Activated T-cell treated with anti-CD3 and anti-CD28 coated beads, Interleukin-2, amount 50 U/mL, for 4 hours (primary cell): Measurements from ENCODE around the gene STAT3. TPM values are rescaled to one million over a fixed set of nuclear protein-coding genes. Genes with fewer than 3 reads are reported as not detected.

Experiments
- ATAC-seq, 2 donors: fragments of 200-7000 bp; cut with Tn5 transposase; one replicate each; pipeline ENCODE4 v1.10.0; 2021
- DNase-seq: peaks from one replicate; pipeline ENCODE4 v3.0.0-alpha.2; 2020
- H3K27me3 Mint-ChIP-seq: one replicate; pipeline ENCODE4 v1.8.0; 2021; ENCODE audit warnings: low read depth, mixed read lengths
- H3K36me3 Mint-ChIP-seq: one replicate; pipeline ENCODE4 v1.8.0; 2022; ENCODE audit warnings: mixed read lengths; ENCODE audit not compliant: insufficient read depth
- H3K4me1 Mint-ChIP-seq: one replicate; pipeline ENCODE4 v1.8.0; 2021; ENCODE audit warnings: low read depth, mixed read lengths
- H3K4me3 Mint-ChIP-seq: one replicate; pipeline ENCODE4 v1.8.0; 2021; ENCODE audit warnings: mild to moderate bottlenecking, moderate library complexity, mixed read lengths
- H3K9me3 Mint-ChIP-seq: one replicate; pipeline ENCODE4 v1.8.0; 2021; ENCODE audit warnings: mixed read lengths
- total RNA-seq, 3 donors: library from RNA; stranded (reverse); gene quantifications; one replicate each; pipeline ENCODE4 v1.2.1, GENCODE V29; 2021

The STAT3 gene
- total RNA-seq, 3 donors from 2014 or later: 172 to 175 (median 173) TPM

GRCh38 chr17:42414704-42415409 is 26.6 kb upstream of the STAT3 start:
- Mint-ChIP-seq H3K27me3 (no peaks in the 10 kb centered on the region), H3K4me1 (peaks cover 12% of the 10 kb centered on the region), H3K36me3 (no peaks in the 10 kb centered on the region), H3K9me3 (no peaks in the 10 kb centered on the region), H3K4me3 (peak overlapping the region; percentile 20)
- ATAC-seq: peak; percentile 87 to 95
- peak; percentile 57 for DNase-seq

- Mint-ChIP-seq H3K27me3 (no peaks in the 10 kb centered on the region), H3K36me3 (no peaks in the 10 kb centered on the region), H3K9me3 (no peaks in the 10 kb centered on the region), H3K4me3 (no peak overlapping the region), H3K4me1 (peaks cover 12% of the 10 kb centered on the region)
- no peak for DNase-seq
- ATAC-seq: no peak
Observed at GRCh38 chr17:42413464-42414040, 25.3 kb upstream of the STAT3 start.

GRCh38 chr17:42411905-42412679 is 23.9 kb upstream of the STAT3 start:
- Mint-ChIP-seq H3K9me3 (no peaks in the 10 kb centered on the region), H3K4me1 (peaks cover 18% of the 10 kb centered on the region), H3K36me3 (no peaks in the 10 kb centered on the region), H3K4me3 (no peak overlapping the region), H3K27me3 (no peaks in the 10 kb centered on the region)
- DNase-seq (no peak), ATAC-seq (no peak)

- no peaks in the 10 kb centered on the region for H3K36me3 Mint-ChIP-seq
- ATAC-seq: no peak
- no peaks in the 10 kb centered on the region for H3K27me3 Mint-ChIP-seq
- no peak for DNase-seq
- H3K9me3 Mint-ChIP-seq: no peaks in the 10 kb centered on the region
- H3K4me3 Mint-ChIP-seq: no peak overlapping the region
- H3K4me1 Mint-ChIP-seq: peaks cover 20% of the 10 kb centered on the region
Observed at GRCh38 chr17:42411361-42411760, 23.1 kb upstream of the STAT3 start.

- Mint-ChIP-seq H3K4me1 (peaks cover 21% of the 10 kb centered on the region), H3K9me3 (no peaks in the 10 kb centered on the region), H3K36me3 (no peaks in the 10 kb centered on the region), H3K27me3 (no peaks in the 10 kb centered on the region), H3K4me3 (no peak overlapping the region)
- ATAC-seq (no peak), DNase-seq (no peak)
Observed at GRCh38 chr17:42410319-42410685, 22.1 kb upstream of the STAT3 start.

GRCh38 chr17:42409523-42410318 is 21.5 kb upstream of the STAT3 start:
- H3K9me3 Mint-ChIP-seq: no peaks in the 10 kb centered on the region
- H3K36me3 Mint-ChIP-seq: no peaks in the 10 kb centered on the region
- ATAC-seq: no peak
- no peak for DNase-seq
- no peak overlapping the region for H3K4me3 Mint-ChIP-seq
- H3K4me1 Mint-ChIP-seq: peaks cover 16% of the 10 kb centered on the region
- H3K27me3 Mint-ChIP-seq: no peaks in the 10 kb centered on the region

GRCh38 chr17:42408061-42408460 is 19.8 kb upstream of the STAT3 start:
- no peak for DNase-seq
- no peak for ATAC-seq
- Mint-ChIP-seq H3K4me1 (peaks cover 11% of the 10 kb centered on the region), H3K36me3 (no peaks in the 10 kb centered on the region), H3K9me3 (no peaks in the 10 kb centered on the region), H3K4me3 (no peak overlapping the region), H3K27me3 (no peaks in the 10 kb centered on the region)

GRCh38 chr17:42407289-42407836 is 19.1 kb upstream of the STAT3 start:
- peak; percentile 53 for DNase-seq
- peak; percentile 85 to 88 for ATAC-seq
- peaks cover 11% of the 10 kb centered on the region for H3K4me1 Mint-ChIP-seq
- no peak overlapping the region for H3K4me3 Mint-ChIP-seq
- H3K9me3 Mint-ChIP-seq: no peaks in the 10 kb centered on the region
- no peaks in the 10 kb centered on the region for H3K36me3 Mint-ChIP-seq
- H3K27me3 Mint-ChIP-seq: no peaks in the 10 kb centered on the region

GRCh38 chr17:42406615-42407288 is 18.5 kb upstream of the STAT3 start:
- H3K4me1 Mint-ChIP-seq: peaks cover 11% of the 10 kb centered on the region
- no peaks in the 10 kb centered on the region for H3K9me3 Mint-ChIP-seq
- H3K4me3 Mint-ChIP-seq: no peak overlapping the region
- H3K36me3 Mint-ChIP-seq: no peaks in the 10 kb centered on the region
- no peak for DNase-seq
- ATAC-seq: no peak
- H3K27me3 Mint-ChIP-seq: no peaks in the 10 kb centered on the region

GRCh38 chr17:42405963-42406495 is 17.8 kb upstream of the STAT3 start:
- Mint-ChIP-seq H3K36me3 (no peaks in the 10 kb centered on the region), H3K9me3 (no peaks in the 10 kb centered on the region), H3K4me1 (peaks cover 11% of the 10 kb centered on the region), H3K27me3 (no peaks in the 10 kb centered on the region), H3K4me3 (no peak overlapping the region)
- ATAC-seq: peak; percentile 70 to 85
- DNase-seq: peak; percentile 86

- H3K9me3 Mint-ChIP-seq: no peaks in the 10 kb centered on the region
- H3K4me3 Mint-ChIP-seq: no peak overlapping the region
- ATAC-seq: no peak
- H3K36me3 Mint-ChIP-seq: no peaks in the 10 kb centered on the region
- no peaks in the 10 kb centered on the region for H3K27me3 Mint-ChIP-seq
- peaks cover 16% of the 10 kb centered on the region for H3K4me1 Mint-ChIP-seq
- DNase-seq: no peak
Observed at GRCh38 chr17:42405076-42405475, 16.8 kb upstream of the STAT3 start.

- Mint-ChIP-seq H3K36me3 (no peaks in the 10 kb centered on the region), H3K4me1 (peaks cover 20% of the 10 kb centered on the region), H3K9me3 (no peaks in the 10 kb centered on the region), H3K27me3 (no peaks in the 10 kb centered on the region), H3K4me3 (no peak overlapping the region)
- DNase-seq (no peak), ATAC-seq (no peak)
Observed at GRCh38 chr17:42404326-42405055, 16.2 kb upstream of the STAT3 start.

- DNase-seq (peak; percentile 52), ATAC-seq (peak; percentile 52 to 64)
- H3K9me3 Mint-ChIP-seq: no peaks in the 10 kb centered on the region
- no peaks in the 10 kb centered on the region for H3K36me3 Mint-ChIP-seq
- no peak overlapping the region for H3K4me3 Mint-ChIP-seq
- peaks cover 22% of the 10 kb centered on the region for H3K4me1 Mint-ChIP-seq
- H3K27me3 Mint-ChIP-seq: no peaks in the 10 kb centered on the region
Observed at GRCh38 chr17:42403150-42403549, 14.9 kb upstream of the STAT3 start.
